Hepatocyte (in vitro differentiated cells): Measurements from ENCODE around the gene PCBP3.

Experiments used
- CTCF ChIP-seq: fragments of 200-600 bp; sonication (generic); IDR thresholded peaks from 2 replicates; pipeline ENCODE4 v1.5.1; 2016; ENCODE audit warnings: antibody characterized with exemption, mild to moderate bottlenecking; ENCODE audit not compliant: poor library complexity
- EZH2 ChIP-seq: fragments of 200-600 bp; sonication (generic); IDR thresholded peaks from 2 replicates; pipeline ENCODE4 v1.6.1; 2016; ENCODE audit warnings: antibody characterized with exemption, mild to moderate bottlenecking, borderline replicate concordance
- EZH2phosphoT487 ChIP-seq: fragments of 200-600 bp; sonication (generic); IDR thresholded peaks from one replicate; pipeline ENCODE4 v1.6.1; 2018; ENCODE audit warnings: antibody characterized with exemption, mild to moderate bottlenecking, low read depth, moderate library complexity; ENCODE audit not compliant: unreplicated experiment, severe bottlenecking

- TF ChIP-seq EZH2phosphoT487 (no peak), CTCF (no peak), EZH2 (peak; percentile 35)
Measured at GRCh38 chr21:45974073-45975019, 330.8 kb downstream of the PCBP3 start.
